ENCODE data around the gene INPP4B.
"Not testable (repeated sequence)": the region's sequence is repeated elsewhere in the genome, so short reads cannot be mapped to it uniquely, and the experiment has no call there.

INPP4B gene

GRCh38 chr4:142539796-142540482, 306.2 kb downstream of the INPP4B start:
- Mint-ChIP-seq H3K27me3 (no peaks in the 10 kb centered on the region), H3K27ac (no peak overlapping the region), H3K9me3 (no peaks in the 10 kb centered on the region), H3K36me3 (peaks cover 3% of the 10 kb centered on the region), H3K4me1 (peaks cover 24% of the 10 kb centered on the region), H3K4me3 (no peak overlapping the region)
- CTCF ChIA-PET, result no interaction called here
- DNase-seq, result no peak

- no peak overlapping the region for H3K4me3 Mint-ChIP-seq
- H3K27ac Mint-ChIP-seq, result no peak overlapping the region
- no peaks in the 10 kb centered on the region for H3K9me3 Mint-ChIP-seq
- CTCF ChIA-PET, result no interaction called here
- H3K36me3 Mint-ChIP-seq, result peaks cover 1% of the 10 kb centered on the region
- peaks cover 13% of the 10 kb centered on the region for H3K4me1 Mint-ChIP-seq
- no peak for DNase-seq
- no peaks in the 10 kb centered on the region for H3K27me3 Mint-ChIP-seq
Measured at GRCh38 chr4:142535009-142535408, 311.1 kb downstream of the INPP4B start.

- no peaks in the 10 kb centered on the region for H3K27me3 Mint-ChIP-seq
- H3K36me3 Mint-ChIP-seq, result no peaks in the 10 kb centered on the region
- H3K4me1 Mint-ChIP-seq, result no peaks in the 10 kb centered on the region
- CTCF ChIA-PET, result no interaction called here
- DNase-seq, result no peak
- H3K9me3 Mint-ChIP-seq, result no peaks in the 10 kb centered on the region
- H3K27ac Mint-ChIP-seq, result no peak overlapping the region
- no peak overlapping the region for H3K4me3 Mint-ChIP-seq
Measured at GRCh38 chr4:142532054-142532453, 314.0 kb downstream of the INPP4B start.

- DNase-seq, result no peak
- H3K9me3 Mint-ChIP-seq, result no peaks in the 10 kb centered on the region
- H3K36me3 Mint-ChIP-seq, result no peaks in the 10 kb centered on the region
- H3K27ac Mint-ChIP-seq, result no peak overlapping the region
- no peaks in the 10 kb centered on the region for H3K27me3 Mint-ChIP-seq
- no peak overlapping the region for H3K4me3 Mint-ChIP-seq
- CTCF ChIA-PET, result no interaction called here
- no peaks in the 10 kb centered on the region for H3K4me1 Mint-ChIP-seq
Measured at GRCh38 chr4:142530728-142531127, 315.4 kb downstream of the INPP4B start.

- DNase-seq, result no peak
- Mint-ChIP-seq H3K4me1 (no peaks in the 10 kb centered on the region), H3K4me3 (no peak overlapping the region), H3K36me3 (no peaks in the 10 kb centered on the region), H3K27ac (no peak overlapping the region), H3K27me3 (no peaks in the 10 kb centered on the region), H3K9me3 (no peaks in the 10 kb centered on the region)
- CTCF ChIA-PET, result no interaction called here
Measured at GRCh38 chr4:142528433-142528832, 317.7 kb downstream of the INPP4B start.

- Mint-ChIP-seq H3K36me3 (no peaks in the 10 kb centered on the region), H3K9me3 (no peaks in the 10 kb centered on the region), H3K27ac (no peak overlapping the region), H3K4me1 (no peaks in the 10 kb centered on the region), H3K27me3 (no peaks in the 10 kb centered on the region), H3K4me3 (no peak overlapping the region)
- DNase-seq, result no peak
- CTCF ChIA-PET, result no interaction called here
Measured at GRCh38 chr4:142523111-142523510, 323.0 kb downstream of the INPP4B start.

DNA sequence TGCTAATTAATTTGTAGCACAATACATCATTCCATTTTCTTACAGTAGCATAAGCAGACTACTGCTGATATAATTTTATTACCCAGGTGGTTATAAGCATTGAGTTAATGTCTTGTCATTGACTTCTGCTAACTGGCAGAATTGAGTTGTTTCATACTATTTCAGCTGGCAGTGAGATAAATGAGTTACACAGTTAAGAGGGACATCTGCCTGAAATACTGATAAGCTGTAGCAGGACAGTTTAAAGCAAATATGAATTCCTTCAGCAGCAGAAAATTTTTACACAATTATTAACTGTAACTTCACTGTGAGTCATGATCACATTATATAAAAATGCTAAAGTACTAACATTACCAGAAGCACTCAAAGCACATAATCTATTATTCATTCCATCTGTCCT, 326.8 kb downstream of the INPP4B start:
- DNase-seq, result no peak
- H3K4me3 Mint-ChIP-seq, result no peak overlapping the region

GRCh38 chr4:142516686-142517526, 329.2 kb downstream of the INPP4B start:
- H3K9me3 Mint-ChIP-seq, result no peaks in the 10 kb centered on the region
- no peak for DNase-seq
- no peak overlapping the region for H3K27ac Mint-ChIP-seq
- H3K36me3 Mint-ChIP-seq, result no peaks in the 10 kb centered on the region
- H3K27me3 Mint-ChIP-seq, result no peaks in the 10 kb centered on the region
- no peaks in the 10 kb centered on the region for H3K4me1 Mint-ChIP-seq
- CTCF ChIA-PET, result no interaction called here
- H3K4me3 Mint-ChIP-seq, result no peak overlapping the region

More for the DNA sequence above, 326.8 kb downstream of the INPP4B start:
- Mint-ChIP-seq H3K27me3 (no peaks in the 10 kb centered on the region), H3K9me3 (no peaks in the 10 kb centered on the region), H3K36me3 (no peaks in the 10 kb centered on the region), H3K4me1 (no peaks in the 10 kb centered on the region), H3K27ac (no peak overlapping the region)
- CTCF ChIA-PET, result no interaction called here

DNA sequence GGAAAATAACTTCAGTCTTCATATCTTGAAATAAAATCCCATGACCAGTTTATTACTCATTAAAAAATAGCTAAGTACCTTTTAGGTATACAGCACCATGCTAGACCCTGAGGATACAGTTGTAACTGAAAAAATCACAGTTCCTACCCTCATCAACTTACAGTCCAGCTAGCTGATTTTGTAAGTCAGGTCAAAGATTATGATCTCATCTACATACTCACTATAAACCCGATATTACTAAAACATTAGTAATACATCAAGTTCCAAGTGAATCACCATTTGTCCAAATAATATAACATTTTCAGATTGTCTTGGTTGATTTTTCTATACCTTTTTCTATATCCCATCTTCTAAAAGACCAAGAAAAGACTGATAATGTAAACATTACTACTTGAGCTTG, 333.9 kb downstream of the INPP4B start:
- CTCF ChIA-PET, result no interaction called here
- Mint-ChIP-seq H3K36me3 (no peaks in the 10 kb centered on the region), H3K27ac (no peak overlapping the region), H3K9me3 (no peaks in the 10 kb centered on the region), H3K4me3 (no peak overlapping the region), H3K27me3 (no peaks in the 10 kb centered on the region), H3K4me1 (no peaks in the 10 kb centered on the region)
- no peak for DNase-seq

- Mint-ChIP-seq H3K27ac (no peak overlapping the region), H3K4me3 (no peak overlapping the region), H3K9me3 (no peaks in the 10 kb centered on the region), H3K4me1 (no peaks in the 10 kb centered on the region), H3K27me3 (no peaks in the 10 kb centered on the region), H3K36me3 (no peaks in the 10 kb centered on the region)
- DNase-seq, result no peak
- CTCF ChIA-PET, result interaction anchor here (0.7 kb wide), 1 partner anchor 31 kb away, joined by 3 read pairs; no protein-coding TSS in a partner anchor
Measured at GRCh38 chr4:142509881-142510280, 336.2 kb downstream of the INPP4B start.

- H3K4me1 Mint-ChIP-seq, H3K4me3 Mint-ChIP-seq, H3K27ac Mint-ChIP-seq, H3K36me3 Mint-ChIP-seq, H3K9me3 Mint-ChIP-seq, DNase-seq, H3K27me3 Mint-ChIP-seq, CTCF ChIA-PET: not testable (repeated sequence)
Measured at GRCh38 chr4:142509381-142509780, 336.7 kb downstream of the INPP4B start.

DNA sequence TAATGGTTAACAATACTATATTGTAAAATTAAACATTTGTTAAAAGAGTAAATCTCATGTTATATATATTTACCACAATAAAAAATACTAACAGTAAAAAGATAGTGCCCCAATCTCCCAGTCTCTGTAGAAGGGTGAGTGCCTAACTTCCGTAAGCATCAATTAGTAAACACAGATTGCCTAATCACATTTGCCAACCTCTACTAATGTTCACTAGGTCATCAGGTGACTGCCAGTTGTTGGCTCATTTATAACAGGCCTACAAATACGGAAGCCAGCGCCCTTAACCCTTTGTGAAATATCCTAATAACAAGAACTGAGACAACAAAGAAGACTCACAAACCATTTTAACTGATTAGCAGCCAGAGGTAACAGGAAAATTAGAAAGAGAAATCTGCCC, 345.1 kb downstream of the INPP4B start:
- Mint-ChIP-seq H3K4me1 (peaks cover 2% of the 10 kb centered on the region), H3K9me3 (no peaks in the 10 kb centered on the region), H3K27ac (no peak overlapping the region), H3K36me3 (no peaks in the 10 kb centered on the region), H3K4me3 (no peak overlapping the region), H3K27me3 (no peaks in the 10 kb centered on the region)
- DNase-seq, result no peak
- CTCF ChIA-PET, result no interaction called here

- no peaks in the 10 kb centered on the region for H3K36me3 Mint-ChIP-seq
- peaks cover 8% of the 10 kb centered on the region for H3K9me3 Mint-ChIP-seq
- no peak overlapping the region for H3K4me3 Mint-ChIP-seq
- H3K4me1 Mint-ChIP-seq, result peaks cover 2% of the 10 kb centered on the region
- no peak overlapping the region for H3K27ac Mint-ChIP-seq
- DNase-seq, result no peak
- H3K27me3 Mint-ChIP-seq, result no peaks in the 10 kb centered on the region
- CTCF ChIA-PET, result no interaction called here
Measured at GRCh38 chr4:142497606-142498005, 348.5 kb downstream of the INPP4B start.

DNA sequence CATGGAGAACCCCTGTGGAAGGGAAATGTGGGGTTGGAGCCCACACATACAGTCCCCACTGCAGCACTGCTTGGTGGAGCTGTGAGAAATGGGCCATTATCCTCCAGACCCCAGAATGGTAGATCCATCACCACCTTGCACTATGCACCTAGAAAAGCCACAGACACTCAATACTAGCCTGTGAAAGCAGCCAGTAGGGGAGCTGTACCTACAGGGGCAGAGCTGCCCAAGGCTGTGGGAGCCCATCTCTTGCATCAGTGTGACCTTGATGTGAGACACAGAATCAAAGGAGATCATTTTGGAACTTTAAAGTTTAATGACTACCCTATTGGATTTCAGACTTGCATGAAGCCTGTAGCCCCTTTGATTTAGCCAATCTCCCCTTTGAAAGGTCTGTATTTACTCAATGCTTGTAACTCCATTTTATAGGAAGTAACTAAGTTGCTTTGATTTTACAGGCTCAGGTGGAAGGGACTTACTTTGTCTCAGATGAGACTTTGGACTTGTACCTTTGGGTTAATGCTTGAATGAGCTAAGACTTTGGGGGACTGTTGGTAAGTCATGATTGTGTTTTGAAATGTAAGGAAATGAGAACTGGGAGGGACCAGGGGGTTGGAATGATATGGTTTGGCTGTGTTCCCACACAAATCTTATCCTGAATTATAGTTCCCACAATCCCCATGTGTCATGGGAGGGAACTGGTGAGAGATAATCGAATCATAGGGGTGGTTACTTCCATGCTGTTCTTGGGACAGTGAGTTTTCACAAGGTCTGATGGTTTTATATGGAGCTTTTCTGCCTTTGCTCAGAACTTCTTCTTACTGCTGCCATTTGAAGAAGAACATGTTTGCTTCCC, 352.6 kb downstream of the INPP4B start:
- no peaks in the 10 kb centered on the region for H3K27me3 Mint-ChIP-seq

More for the DNA sequence above, 352.6 kb downstream of the INPP4B start:
- Mint-ChIP-seq H3K4me1 (no peaks in the 10 kb centered on the region), H3K9me3 (peaks cover 18% of the 10 kb centered on the region), H3K4me3 (no peak overlapping the region), H3K36me3 (peaks cover 10% of the 10 kb centered on the region), H3K27ac (no peak overlapping the region)
- DNase-seq, result no peak
- CTCF ChIA-PET, result no interaction called here
